CMK (cell line): Measurements from ENCODE around the gene GNMT.
A peak's percentile ranks its signal among the peaks of the same experiment; 100 is the strongest.
"Not testable (repeated sequence)": the region's sequence is repeated elsewhere in the genome, so short reads cannot be mapped to it uniquely, and the experiment has no call there.

Experiments used
- DNase-seq: peaks from one replicate; pipeline ENCODE4 v3.0.0-alpha.2; 2010; ENCODE audit warnings: low read depth

The GNMT gene

GRCh38 chr6:42974919-42975505 lies 14.5 kb downstream of the GNMT start:
- DNase-seq, result no peak

DNA sequence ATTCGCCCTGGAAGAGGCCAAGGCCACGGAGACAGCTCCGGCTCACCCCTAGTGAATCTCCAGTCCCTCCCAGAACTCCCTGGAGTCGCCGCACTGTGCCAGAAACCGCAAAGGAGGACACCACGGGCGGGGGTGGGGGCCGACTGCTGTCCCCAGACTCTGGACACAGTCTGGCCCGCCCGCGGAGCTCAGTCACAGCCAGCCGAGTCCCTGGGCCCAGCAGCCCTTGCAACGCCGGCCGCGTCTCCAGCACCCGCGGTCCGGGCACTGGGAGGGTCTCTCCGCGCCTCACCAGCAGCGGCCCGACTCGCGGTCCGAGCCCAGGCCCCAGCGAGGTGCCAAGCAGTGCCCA lies 17.9 kb downstream of the GNMT start:
- no peak for DNase-seq

GRCh38 chr6:42978839-42979522 lies 18.4 kb downstream of the GNMT start, which contains the start of gene PEX6:
Gene PEX6, minus strand, starts transcription at chr6:42979181. Its CDS starts 31 bp downstream, at chr6:42979150.
- DNase-seq, result peak; percentile 89

DNA sequence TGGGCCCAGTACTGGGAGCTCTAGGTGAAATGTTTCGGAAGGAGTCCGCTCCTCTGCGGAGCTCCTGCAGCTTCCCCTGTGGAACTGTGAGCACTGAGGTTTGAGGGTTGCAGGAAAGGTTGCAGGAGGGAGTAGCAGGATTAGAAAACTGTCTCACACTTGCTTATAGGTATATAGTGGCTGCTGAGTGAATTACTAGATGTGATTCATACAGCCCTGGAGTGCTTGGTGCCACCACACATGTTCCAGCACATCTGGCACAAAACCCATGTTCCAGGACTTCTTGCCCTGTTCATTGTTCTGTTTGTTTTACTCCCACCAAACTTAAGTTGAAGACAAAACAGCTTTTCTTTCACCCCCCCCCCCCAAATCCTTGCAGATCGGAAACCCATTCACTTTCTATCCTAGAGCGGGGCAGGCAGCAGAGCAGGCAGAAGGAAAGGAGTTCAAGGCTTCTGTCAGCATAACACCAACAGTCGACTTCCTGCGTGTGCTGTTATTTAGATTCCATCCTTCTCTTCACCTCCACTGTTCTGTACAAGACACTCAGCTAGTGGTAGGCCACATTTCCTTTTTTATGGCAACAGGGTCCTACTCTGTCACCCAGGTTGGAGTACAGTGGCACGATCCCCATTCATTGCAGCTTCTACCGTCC lies 19.1 kb downstream of the GNMT start:
- DNase-seq, result no peak

DNA sequence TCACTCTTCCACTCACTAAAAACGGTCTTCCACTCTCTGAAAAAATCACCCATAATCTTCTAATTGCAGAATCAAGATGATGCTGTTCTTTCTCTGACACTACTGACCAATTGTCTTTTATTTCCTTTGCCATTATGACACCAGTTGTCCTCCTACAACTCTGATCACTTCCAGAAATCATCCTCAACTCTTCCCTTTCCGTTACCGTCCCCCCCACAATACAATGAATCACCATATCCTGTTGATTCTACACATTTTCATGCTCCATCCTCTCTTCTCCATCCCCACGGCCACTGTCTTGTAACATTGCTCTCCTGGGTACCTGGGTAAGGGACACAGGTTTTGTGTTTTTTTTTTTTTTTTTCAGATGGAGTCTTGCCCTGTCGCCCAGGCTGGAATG lies 21.3 kb downstream of the GNMT start:
- no peak for DNase-seq

DNA sequence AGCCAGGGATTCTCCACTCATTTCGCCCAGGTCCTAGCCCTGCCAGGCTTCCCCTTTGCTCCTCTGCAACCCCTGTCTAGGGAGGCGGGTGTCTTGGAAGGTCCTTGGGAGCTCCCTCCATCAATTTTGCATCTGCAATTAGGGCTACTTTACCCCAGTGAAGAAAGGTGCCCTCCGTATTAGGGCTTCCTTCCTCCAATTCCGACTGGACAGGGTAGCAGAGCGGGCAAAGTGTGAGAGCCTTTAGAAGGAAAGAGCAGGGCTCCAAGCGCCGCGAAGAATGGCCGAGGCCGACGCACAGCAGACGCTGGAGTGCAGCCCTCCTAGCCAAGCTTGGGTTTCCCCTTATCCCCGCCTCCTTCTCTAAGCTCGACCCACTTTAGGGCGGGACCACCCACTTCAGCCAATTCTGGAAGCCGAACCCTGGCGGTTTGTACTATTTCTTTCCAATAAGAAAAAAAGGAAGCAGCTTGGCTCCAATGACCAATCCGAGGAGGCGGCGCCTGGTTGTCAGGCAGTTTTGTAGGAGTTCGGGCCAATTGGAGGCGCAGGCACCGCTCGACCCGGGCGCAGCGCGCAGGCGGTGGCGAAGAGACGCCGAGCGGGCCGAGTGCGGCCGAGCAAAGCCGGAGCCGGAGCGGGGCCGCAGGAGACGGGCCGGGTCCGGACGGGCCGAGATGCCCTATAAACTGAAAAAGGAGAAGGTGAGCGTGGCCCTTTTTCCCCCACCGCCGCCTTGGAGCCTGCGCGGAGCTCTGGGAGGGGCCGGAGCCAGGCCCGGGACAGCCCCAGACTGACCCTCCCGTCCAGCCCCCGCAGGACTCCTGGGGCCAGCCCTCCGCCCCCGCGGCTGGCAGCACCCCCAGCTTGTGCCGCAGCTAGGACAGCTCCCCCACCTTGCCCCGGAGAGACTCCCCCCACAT lies 23.7 kb downstream of the GNMT start, which contains the start of gene PPP2R5D:
Gene PPP2R5D (plus strand): TSS at position 570 of the 923 bp plus-strand sequence. CDS start 108 bp downstream, at position 678.
- peak; percentile 88 for DNase-seq

- DNase-seq, result no peak
Observed at GRCh38 chr6:42984924-42985475, 24.4 kb downstream of the GNMT start.

DNA sequence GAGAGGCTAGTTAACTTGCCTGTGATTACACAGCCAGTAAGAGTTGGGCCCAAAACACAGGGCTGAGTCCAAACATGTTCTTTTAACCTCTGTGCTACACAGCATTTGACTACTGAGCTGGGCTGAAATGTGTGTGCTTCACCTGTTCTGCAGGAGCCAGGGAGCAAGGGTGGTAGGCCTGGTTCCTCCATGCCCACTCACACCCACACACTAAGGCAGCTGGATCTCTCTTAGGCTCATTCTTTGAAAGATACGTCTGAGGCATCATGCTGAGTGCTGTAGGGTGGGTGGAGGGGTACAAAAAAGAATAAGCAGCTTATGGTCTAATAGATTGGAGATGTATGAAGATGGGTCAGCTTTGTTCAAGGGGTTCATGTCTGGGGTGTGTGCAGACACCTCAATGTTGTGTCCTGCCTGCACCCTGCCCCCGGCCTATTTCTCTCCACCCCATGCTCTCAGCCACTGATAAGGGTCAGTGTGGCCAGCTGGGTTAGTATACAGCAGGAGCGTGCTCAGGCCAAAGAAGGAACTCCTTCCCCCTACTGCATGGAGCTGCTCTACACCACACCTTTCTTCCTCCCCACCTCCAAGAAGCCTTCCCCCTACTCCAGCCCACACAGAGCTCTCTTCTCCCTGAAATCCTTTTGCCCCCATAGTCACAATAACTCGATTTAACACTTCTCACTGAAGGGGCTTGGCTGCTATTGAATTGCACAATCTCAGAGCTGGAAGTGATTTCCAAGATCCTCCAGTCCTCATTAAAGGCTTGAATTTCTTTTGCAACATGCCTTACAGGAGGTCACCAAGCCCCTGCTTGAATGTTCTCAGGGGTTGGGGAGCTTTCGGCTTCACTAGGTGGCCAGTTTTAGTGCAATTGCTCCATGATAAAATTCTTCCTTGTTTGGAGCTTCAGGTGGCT lies 27.2 kb downstream of the GNMT start:
- no peak for DNase-seq

DNA sequence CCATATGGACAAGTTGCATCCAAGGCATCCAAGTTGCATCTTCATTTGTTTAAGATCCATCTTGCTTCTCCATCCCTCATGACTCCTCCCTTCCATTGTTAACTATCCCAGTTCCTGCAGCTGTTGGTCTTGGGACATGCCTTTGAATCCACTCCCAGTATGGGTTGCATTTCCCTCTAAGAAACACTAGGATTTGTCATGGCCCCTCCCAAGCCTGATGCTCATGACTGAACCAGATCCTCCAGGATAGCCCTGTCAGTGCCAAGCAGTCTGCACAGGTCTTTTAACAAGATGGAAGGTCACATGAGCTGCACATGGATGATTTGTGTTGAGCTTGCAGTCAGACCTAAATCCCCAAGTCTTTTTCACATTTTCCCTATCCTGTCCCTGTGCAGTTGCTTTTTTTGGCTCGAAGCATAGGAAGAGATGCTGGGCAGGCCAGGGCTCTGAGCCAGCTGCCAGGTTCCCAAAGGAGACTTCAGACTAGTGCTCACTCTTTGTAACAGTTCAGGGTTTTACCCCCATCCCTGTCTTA lies 28.0 kb downstream of the GNMT start:
- DNase-seq, result no peak

- DNase-seq, result no peak
Observed at GRCh38 chr6:42989923-42990322, 29.4 kb downstream of the GNMT start.

- DNase-seq, result no peak
Observed at GRCh38 chr6:42993445-42993844, 32.9 kb downstream of the GNMT start.

GRCh38 chr6:42996513-42996912 lies 36.0 kb downstream of the GNMT start:
- no peak for DNase-seq

DNA sequence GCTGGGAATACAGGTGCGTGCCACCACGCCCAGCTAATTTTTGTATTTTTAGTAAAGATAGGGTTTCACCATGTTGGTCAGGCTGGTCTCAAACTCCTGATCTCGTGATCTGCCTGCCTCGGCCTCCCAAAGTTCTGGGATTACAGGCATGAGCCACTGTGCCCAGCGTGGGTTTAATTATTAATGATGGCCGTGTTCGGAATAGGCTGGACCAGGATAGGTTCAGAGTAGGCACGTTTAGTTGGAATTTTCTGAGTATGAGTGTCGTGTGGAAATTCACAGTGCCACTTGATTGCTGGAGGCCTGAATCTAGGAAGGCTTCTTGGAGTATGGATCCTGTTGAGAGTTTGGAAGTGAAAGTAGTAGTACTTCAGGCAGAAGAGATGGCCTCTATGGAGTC lies 37.7 kb downstream of the GNMT start:
- DNase-seq, result not testable (repeated sequence)

- no peak for DNase-seq
Observed at GRCh38 chr6:43001843-43002242, 41.3 kb downstream of the GNMT start.

GRCh38 chr6:43005844-43006243 lies 45.3 kb downstream of the GNMT start:
- DNase-seq, result no peak

DNA sequence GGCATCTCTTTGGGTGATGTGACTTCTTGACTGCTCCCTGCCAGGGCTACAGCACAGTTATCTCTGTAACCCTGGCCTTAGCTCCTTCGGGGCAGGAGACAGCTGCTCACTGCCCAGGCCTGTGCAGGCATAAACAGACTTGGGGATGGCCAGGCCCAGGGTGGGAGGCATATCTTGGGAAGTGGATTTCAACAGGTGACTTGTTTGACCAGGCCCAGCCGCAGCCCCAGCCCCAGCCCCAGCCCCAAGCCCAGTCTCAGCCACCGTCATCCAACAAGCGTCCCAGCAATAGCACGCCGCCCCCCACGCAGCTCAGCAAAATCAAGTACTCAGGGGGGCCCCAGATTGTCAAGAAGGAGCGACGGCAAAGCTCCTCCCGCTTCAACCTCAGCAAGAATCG lies 45.7 kb downstream of the GNMT start:
- no peak for DNase-seq

- no peak for DNase-seq
Observed at GRCh38 chr6:43007126-43007525, 46.6 kb downstream of the GNMT start.

- no peak for DNase-seq
Observed at GRCh38 chr6:43009124-43009523, 48.6 kb downstream of the GNMT start.

- DNase-seq, result no peak
Observed at GRCh38 chr6:43011207-43011606, 50.7 kb downstream of the GNMT start.

- no peak for DNase-seq
Observed at GRCh38 chr6:43012364-43012763, 51.8 kb downstream of the GNMT start.
